Gastrocnemius medialis (tissue), 4 donors: ENCODE results near the gene KIF18A.

Experiments used
- POLR2A ChIP-seq, 2 donors: fragments of 450-650 bp; IDR thresholded peaks; one replicate each; pipeline ENCODE4 v1.6.1; 2017; ENCODE audit warnings: antibody characterized with exemption in 2 of 2, mild to moderate bottlenecking in 2 of 2, moderate library complexity in 2 of 2
- TF ChIP-seq, protein P1 (sequence below), 5 experiments: fragments of 450-650 bp in 3 of 5; fragments of 200-600 bp in 2 of 5; sonication (generic) in 2 of 5; IDR thresholded peaks in 4 of 5; conservative IDR thresholded peaks in 1 of 5; 1 replicate in 4 of 5; 2 replicates in 1 of 5; pipeline ENCODE4 v1.5.1; 2016 to 2019; ENCODE audit warnings: antibody characterized with exemption in 5 of 5, mild to moderate bottlenecking in 3 of 5, moderate library complexity in 3 of 5

DNA sequence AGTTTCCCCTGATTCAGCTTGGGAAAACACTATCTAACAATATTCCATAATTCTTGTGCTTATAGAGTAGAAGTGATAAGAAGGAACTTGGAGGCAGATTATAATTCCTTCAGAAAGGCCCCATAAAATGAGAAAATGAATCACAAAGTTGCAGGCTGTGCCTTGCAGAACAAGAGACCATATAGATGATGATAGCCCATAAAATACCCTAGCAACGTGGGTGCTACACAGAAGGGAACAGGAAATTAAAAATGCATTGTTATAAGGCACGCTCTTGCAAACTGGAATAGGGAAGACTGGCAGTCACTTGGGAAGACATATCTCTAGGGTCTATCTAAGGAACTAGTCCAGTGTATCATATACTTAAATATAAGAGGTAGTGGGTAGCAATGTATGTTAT, 67.6 kb downstream of the KIF18A start:
- TF ChIP-seq, protein P1, sequence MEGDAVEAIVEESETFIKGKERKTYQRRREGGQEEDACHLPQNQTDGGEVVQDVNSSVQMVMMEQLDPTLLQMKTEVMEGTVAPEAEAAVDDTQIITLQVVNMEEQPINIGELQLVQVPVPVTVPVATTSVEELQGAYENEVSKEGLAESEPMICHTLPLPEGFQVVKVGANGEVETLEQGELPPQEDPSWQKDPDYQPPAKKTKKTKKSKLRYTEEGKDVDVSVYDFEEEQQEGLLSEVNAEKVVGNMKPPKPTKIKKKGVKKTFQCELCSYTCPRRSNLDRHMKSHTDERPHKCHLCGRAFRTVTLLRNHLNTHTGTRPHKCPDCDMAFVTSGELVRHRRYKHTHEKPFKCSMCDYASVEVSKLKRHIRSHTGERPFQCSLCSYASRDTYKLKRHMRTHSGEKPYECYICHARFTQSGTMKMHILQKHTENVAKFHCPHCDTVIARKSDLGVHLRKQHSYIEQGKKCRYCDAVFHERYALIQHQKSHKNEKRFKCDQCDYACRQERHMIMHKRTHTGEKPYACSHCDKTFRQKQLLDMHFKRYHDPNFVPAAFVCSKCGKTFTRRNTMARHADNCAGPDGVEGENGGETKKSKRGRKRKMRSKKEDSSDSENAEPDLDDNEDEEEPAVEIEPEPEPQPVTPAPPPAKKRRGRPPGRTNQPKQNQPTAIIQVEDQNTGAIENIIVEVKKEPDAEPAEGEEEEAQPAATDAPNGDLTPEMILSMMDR (IDR thresholded peaks at IDR 0.05 in 4 of 5, conservative IDR thresholded peaks at IDR 0.05 in 1 of 5): no peak
- no peak for TF ChIP-seq POLR2A (IDR thresholded peaks at IDR 0.05)
